H7 (cell line): ENCODE data around the gene EPHA6. TPM values are rescaled to one million over a fixed set of nuclear protein-coding genes. Genes with fewer than 3 reads are reported as not detected.
"Not testable (repeated sequence)": the region's sequence is repeated elsewhere in the genome, so short reads cannot be mapped to it uniquely, and the experiment has no call there.

Experiments used
- DNase-seq: peaks from one replicate; pipeline ENCODE4 v3.0.0; 2012
- H3K27me3 ChIP-seq: 2 replicates; pipeline ENCODE4 v1.6.0; 2011; ENCODE audit warnings: mild to moderate bottlenecking, low read length; ENCODE audit not compliant: control insufficient read depth, insufficient read depth
- H3K36me3 ChIP-seq: replicated peaks from 2 replicates; pipeline ENCODE4 v1.5.1; 2011; ENCODE audit warnings: low read length; ENCODE audit not compliant: control insufficient read depth, insufficient read depth
- H3K4me3 ChIP-seq: 2 replicates; pipeline ENCODE4 v1.5.1; 2011; ENCODE audit warnings: low read depth, mild to moderate bottlenecking, control low read depth, low read length, moderate library complexity; ENCODE audit not compliant: insufficient read depth
- total RNA-seq: library from RNA; depleted of rRNA; stranded (reverse); fragments of >200 nt; shearing (Covaris generic); gene quantifications from 2 replicates; pipeline ENCODE4 v1.2.3, GENCODE V29; 2014

EPHA6 gene
- total RNA-seq, 1 experiment from 2014 or later, result 0.66 TPM

- Histone ChIP-seq H3K36me3 (no peaks in the 10 kb centered on the region), H3K27me3 (no peaks in the 10 kb centered on the region), H3K4me3 (no peak overlapping the region)
- no peak for DNase-seq
These were observed 152.0 kb downstream of the EPHA6 start for GRCh38 chr3:96966181-96966929.

- no peak for DNase-seq
- H3K36me3 ChIP-seq, result no peaks in the 10 kb centered on the region
- H3K27me3 ChIP-seq, result no peaks in the 10 kb centered on the region
- H3K4me3 ChIP-seq, result no peak overlapping the region
These were observed 155.8 kb downstream of the EPHA6 start for GRCh38 chr3:96970211-96970610.

DNA sequence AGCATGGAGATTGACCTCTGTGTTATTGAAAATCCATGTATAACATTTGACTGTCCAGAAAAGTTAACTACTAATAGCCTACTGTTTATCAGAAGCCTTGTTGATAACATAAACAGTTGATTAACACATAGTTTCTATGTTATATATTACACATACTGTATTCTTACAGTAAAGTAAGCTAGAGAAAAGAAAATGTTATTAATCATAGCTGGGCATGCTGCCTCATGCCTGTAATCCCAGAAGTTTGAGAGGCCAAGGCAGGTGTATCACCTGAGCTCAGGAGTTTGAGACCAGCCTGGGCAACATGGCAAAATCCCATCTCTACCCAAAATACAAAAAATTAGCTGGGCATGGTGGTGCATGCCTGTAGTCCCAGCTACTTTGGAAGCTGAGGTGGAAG lies 163.3 kb downstream of the EPHA6 start:
- no peaks in the 10 kb centered on the region for H3K36me3 ChIP-seq

GRCh38 chr3:96983716-96984115 lies 169.3 kb downstream of the EPHA6 start:
- not testable (repeated sequence) for H3K27me3 ChIP-seq, H3K36me3 ChIP-seq, H3K4me3 ChIP-seq, DNase-seq

More for the DNA sequence above, 163.3 kb downstream of the EPHA6 start:
- Histone ChIP-seq H3K27me3 (no peaks in the 10 kb centered on the region), H3K4me3 (no peak overlapping the region)
- no peak for DNase-seq

GRCh38 chr3:96986241-96986640 lies 171.8 kb downstream of the EPHA6 start:
- no peak for DNase-seq
- no peaks in the 10 kb centered on the region for H3K27me3 ChIP-seq
- no peak overlapping the region for H3K4me3 ChIP-seq
- H3K36me3 ChIP-seq, result no peaks in the 10 kb centered on the region

DNA sequence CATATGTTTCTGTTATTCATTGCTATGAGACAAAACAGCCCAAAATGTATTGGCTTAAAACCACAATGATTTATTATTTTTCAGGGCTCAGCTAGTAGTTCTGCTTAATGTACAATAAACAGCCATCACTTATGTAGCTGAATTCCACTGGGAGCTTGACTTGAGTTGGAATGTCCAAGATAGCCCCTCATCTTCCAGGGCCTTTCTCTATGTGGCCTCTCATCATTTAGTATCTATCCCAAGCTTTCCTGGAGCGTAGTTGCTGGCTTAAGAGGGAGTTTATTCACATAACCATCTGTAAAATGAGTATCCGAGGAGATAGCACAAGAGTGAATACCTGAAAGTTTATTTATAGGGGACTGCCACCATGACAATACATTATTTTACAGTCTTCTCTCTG lies 176.8 kb downstream of the EPHA6 start:
- DNase-seq, result no peak
- Histone ChIP-seq H3K4me3 (no peak overlapping the region), H3K36me3 (no peaks in the 10 kb centered on the region), H3K27me3 (no peaks in the 10 kb centered on the region)

DNA sequence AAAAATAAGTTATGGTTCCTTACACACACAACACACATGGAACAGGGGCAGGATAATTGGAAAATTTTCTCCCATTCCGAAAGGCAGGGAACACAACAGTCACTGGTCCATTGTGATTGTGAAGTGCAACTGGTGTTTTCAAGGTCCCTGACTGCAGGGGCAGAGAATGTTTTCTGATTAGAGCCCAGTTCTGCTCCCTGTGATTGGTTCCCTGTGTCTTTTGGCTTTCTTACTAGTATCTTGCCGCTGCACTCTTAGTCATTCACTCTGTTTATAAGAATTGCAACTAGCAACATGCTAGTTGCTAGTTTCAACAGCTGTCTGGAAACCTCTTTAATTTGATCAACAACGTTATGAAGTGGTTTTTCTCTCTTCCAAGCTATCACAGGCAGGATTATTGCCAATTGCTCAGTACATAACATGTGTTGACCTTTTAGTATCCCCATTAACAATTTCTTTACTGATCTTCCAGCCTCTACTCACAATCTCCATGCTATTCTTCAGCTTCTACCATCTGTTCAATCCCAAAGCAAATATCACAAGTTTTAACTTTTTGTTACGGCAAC lies 177.5 kb downstream of the EPHA6 start:
- no peak for DNase-seq
- Histone ChIP-seq H3K4me3 (no peak overlapping the region), H3K27me3 (no peaks in the 10 kb centered on the region), H3K36me3 (no peaks in the 10 kb centered on the region)

DNA sequence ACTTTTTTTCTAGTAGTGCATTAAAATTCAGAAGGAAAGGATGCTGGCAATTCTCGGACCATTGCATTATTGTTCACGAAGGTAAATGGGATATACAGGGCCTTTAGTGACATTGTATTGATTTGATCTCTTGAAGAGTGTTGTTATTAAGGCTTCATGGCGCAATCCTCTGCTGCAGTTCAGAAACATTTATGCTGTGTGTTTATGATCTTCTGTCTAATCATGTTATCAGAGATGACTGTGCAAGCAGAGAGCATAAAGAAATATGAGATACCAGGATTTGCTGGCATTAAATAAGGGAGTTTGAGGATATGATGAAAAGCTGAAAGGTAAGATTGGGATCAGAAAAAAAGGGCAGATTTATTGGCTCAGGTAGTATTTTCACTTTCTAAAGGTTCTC lies 180.6 kb downstream of the EPHA6 start:
- H3K36me3 ChIP-seq, result no peaks in the 10 kb centered on the region
- DNase-seq, result no peak

DNA sequence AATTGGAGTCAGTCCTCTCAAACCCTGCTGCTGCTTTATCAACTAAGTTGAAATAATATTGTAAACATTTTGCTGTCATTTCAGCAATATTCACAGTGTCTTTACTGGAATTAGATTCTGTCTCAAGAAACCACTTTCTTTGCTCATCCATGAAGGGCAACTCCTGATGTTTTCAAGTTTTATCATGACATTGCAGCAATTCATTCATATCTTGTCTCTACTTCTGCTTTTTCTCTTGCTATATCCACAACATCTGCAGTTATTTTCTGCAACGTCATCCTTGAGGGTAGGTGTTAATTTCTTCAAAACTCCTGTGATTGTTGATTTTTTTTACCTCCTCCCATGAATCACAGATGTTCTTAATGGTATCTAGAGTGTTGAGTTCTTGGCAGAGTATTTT lies 181.6 kb downstream of the EPHA6 start:
- no peaks in the 10 kb centered on the region for H3K27me3 ChIP-seq
- H3K36me3 ChIP-seq, result no peaks in the 10 kb centered on the region
- DNase-seq, result no peak
- H3K4me3 ChIP-seq, result no peak overlapping the region

More for the DNA sequence above, 180.6 kb downstream of the EPHA6 start:
- H3K27me3 ChIP-seq, result no peaks in the 10 kb centered on the region
- no peak overlapping the region for H3K4me3 ChIP-seq

DNA sequence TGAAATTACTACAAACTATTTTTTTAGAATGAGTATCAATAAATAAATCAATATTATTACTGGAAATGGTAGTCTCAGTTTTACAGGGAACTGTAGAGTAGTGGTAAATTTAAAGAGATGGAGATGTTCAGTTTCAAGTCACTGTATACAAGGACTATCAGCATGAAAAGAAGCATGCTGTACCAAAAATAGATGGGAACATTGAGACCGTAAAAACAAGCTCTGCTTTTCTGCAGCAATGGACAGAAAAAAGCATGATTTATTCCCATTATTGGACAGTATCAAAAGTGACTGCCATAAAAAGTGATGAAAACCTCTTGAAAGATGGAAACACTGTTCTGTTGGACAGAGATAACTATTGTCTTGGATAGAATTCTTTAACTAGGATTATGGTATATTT lies 187.2 kb downstream of the EPHA6 start:
- Histone ChIP-seq H3K4me3 (no peak overlapping the region), H3K36me3 (no peaks in the 10 kb centered on the region)

GRCh38 chr3:97009427-97010019 lies 195.1 kb downstream of the EPHA6 start:
- Histone ChIP-seq H3K27me3 (no peaks in the 10 kb centered on the region), H3K4me3 (no peak overlapping the region), H3K36me3 (no peaks in the 10 kb centered on the region)
- DNase-seq, result no peak

More for the DNA sequence above, 187.2 kb downstream of the EPHA6 start:
- DNase-seq, result no peak
- H3K27me3 ChIP-seq, result no peaks in the 10 kb centered on the region

DNA sequence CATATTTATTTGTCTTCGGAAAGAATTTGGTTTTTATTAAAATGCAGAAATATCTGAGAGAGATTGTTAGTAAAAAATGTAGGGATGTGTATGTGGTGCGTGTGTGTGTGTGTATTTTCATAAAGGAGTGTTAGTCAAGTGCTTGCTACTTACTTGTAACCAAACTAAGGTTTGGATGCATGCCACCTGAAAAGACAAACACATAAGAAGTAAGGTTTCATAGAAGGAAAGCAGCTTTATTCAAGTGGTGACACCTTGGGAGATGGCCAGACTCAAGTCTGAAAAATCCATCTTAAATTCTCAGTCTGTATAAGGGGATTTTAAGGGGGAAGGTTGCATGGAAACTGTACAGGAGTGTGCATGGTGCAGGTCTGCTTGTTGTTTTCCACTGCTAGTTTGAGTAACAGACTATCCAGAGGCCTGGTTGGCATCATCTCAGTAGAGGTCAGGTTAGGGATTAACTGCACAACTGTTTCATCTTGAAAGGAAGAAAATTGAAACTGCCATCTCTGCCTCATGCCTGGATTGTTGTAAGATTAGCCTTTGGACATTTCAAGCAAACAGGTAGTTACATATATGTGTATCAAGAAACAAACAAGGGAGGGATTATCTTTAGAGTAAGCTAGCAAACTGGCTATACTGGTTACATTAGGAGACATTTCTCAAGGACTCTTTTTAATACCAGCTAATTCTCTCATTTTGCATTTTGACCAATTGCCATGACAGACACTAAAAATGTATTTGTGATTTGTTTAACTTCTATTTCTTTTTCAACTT lies 196.7 kb downstream of the EPHA6 start:
- Histone ChIP-seq H3K27me3 (no peaks in the 10 kb centered on the region), H3K36me3 (no peaks in the 10 kb centered on the region), H3K4me3 (no peak overlapping the region)
- no peak for DNase-seq

DNA sequence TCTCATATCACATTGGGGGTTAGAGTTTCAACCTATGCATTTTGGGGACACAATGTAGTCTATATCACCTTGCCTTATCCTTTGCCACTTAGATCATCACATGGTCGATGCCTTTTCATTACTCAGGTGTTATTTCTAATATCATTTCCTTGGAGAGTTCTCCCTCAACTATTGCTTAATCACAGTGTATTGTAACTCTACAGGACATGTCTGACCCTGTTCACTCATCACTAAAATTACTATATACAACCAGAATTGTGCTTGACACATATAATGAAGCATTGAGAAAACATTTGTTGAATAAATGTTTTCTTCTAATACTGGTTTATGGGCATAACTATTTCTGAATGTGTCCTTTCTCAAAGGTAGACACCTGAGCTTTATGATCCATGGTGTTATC lies 207.4 kb downstream of the EPHA6 start:
- no peaks in the 10 kb centered on the region for H3K27me3 ChIP-seq
- no peak overlapping the region for H3K4me3 ChIP-seq
- no peak for DNase-seq
- no peaks in the 10 kb centered on the region for H3K36me3 ChIP-seq

DNA sequence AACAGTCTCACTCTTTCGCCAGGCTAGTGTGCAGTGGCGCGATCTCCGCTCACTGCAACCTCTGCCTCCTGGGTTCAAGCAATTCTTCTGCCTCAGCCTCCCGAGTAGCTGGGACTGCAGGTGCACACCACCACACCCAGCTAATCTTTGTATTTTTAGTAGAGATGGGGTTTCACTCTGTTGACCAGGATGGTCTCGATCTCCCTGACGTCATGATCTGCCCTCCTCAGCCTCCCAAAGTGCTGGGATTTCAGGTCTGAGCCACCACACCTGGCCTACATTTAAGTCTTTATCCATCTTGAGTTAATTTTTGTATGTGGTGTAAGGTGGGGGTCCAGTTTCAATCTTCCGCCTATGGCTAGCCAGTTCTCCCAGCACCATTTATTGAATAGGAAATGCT lies 211.2 kb downstream of the EPHA6 start:
- not testable (repeated sequence) for H3K36me3 ChIP-seq, H3K27me3 ChIP-seq, H3K4me3 ChIP-seq, DNase-seq

DNA sequence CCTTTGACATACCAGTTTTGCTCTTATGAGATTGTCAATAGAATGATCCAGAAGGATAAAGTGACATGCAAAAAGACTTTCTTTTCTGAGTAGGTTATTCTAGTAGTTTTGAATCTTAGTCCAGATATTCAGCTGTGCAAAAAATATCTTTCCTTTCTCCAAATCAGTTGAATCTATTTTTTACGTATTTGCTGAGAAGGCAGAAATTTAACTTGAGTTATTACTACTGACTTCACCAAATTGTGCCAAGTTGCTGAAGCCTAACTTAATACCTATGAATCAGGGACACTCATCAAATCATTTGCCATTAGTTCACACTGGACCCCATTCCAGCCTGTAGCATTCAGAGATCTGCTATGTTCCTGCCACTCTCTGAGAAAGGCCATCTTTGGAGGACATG lies 215.6 kb downstream of the EPHA6 start:
- no peak for DNase-seq
- no peak overlapping the region for H3K4me3 ChIP-seq
- H3K27me3 ChIP-seq, result no peaks in the 10 kb centered on the region
- H3K36me3 ChIP-seq, result no peaks in the 10 kb centered on the region
